Stimulated activated naive B cell treated with anti-CD40 and anti-IgM and Interleukin-4, amounts not matched to agents 10 μg/mL and 1 μg/mL and 100 μg/mL, for 72 hours (primary cell): ENCODE results near the gene SELENON.

Experiments used
- ATAC-seq, 2 donors: fragments of 150-1000 bp; cut with Tn5 transposase; replicated peaks; 2 replicates each; pipeline ENCODE4 v1.10.0; 2021; ENCODE audit warnings: moderate library complexity in 1 of 2
- DNase-seq: peaks from one replicate; pipeline ENCODE4 v3.0.0; 2021
- H3K27ac Mint-ChIP-seq: one replicate; pipeline ENCODE4 v1.8.0; 2022; ENCODE audit warnings: mild to moderate bottlenecking, mixed read lengths
- H3K27me3 Mint-ChIP-seq, 2 donors: one replicate each; pipeline ENCODE4 v1.8.0; 2022; ENCODE audit warnings: mixed read lengths in 2 of 2
- H3K36me3 Mint-ChIP-seq, 2 donors: one replicate each; pipeline ENCODE4 v1.8.0; 2022; ENCODE audit warnings: mixed read lengths in 2 of 2, mild to moderate bottlenecking in 1 of 2
- H3K4me1 Mint-ChIP-seq, 2 donors: one replicate each; pipeline ENCODE4 v1.8.0; 2022; ENCODE audit warnings: mixed read lengths in 2 of 2, mild to moderate bottlenecking in 1 of 2
- H3K4me3 Mint-ChIP-seq, 2 donors: one replicate each; pipeline ENCODE4 v1.8.0; 2022; ENCODE audit warnings: mild to moderate bottlenecking in 2 of 2, mixed read lengths in 2 of 2, moderate library complexity in 1 of 2
- H3K9me3 Mint-ChIP-seq, 2 donors: one replicate each; pipeline ENCODE4 v1.8.0; 2022; ENCODE audit warnings: mixed read lengths in 2 of 2, mild to moderate bottlenecking in 1 of 2

SELENON gene

GRCh38 chr1:25774921-25775771 lies 24.8 kb upstream of the SELENON start:
- Mint-ChIP-seq H3K27ac (peak overlapping the region; percentile 93), H3K4me3 (peak overlapping the region; percentile 37 to 54)
- peak; percentile 87 to 91 for ATAC-seq

GRCh38 chr1:25779388-25779787 lies 20.6 kb upstream of the SELENON start:
- Mint-ChIP-seq H3K36me3 (no peaks in the 10 kb centered on the region), H3K27ac (no peak overlapping the region), H3K9me3 (no peaks in the 10 kb centered on the region), H3K4me3 (no peak overlapping the region), H3K27me3 (peaks cover 9 to 15% of the 10 kb centered on the region in 2 donors), H3K4me1 (peaks cover 14 to 16% of the 10 kb centered on the region in 2 donors)
- DNase-seq (no peak), ATAC-seq (no peak)

More at GRCh38 chr1:25774921-25775771, 24.8 kb upstream of the SELENON start:
- Mint-ChIP-seq H3K27me3 (peaks cover 20 to 34% of the 10 kb centered on the region in 2 donors), H3K4me1 (peaks cover 48% of the 10 kb centered on the region in 2 donors), H3K36me3 (no peaks in the 10 kb centered on the region), H3K9me3 (no peaks in the 10 kb centered on the region)
- peak; percentile 73 for DNase-seq

- Mint-ChIP-seq H3K27ac (no peak overlapping the region), H3K4me1 (peaks cover 9 to 11% of the 10 kb centered on the region in 2 donors), H3K4me3 (no peak overlapping the region), H3K27me3 (peaks cover 9 to 15% of the 10 kb centered on the region in 2 donors), H3K36me3 (no peaks in the 10 kb centered on the region), H3K9me3 (no peaks in the 10 kb centered on the region)
- ATAC-seq (no peak), DNase-seq (no peak)
Measured at GRCh38 chr1:25779894-25780293, 20.1 kb upstream of the SELENON start.

GRCh38 chr1:25780318-25781129 lies 19.5 kb upstream of the SELENON start:
- Mint-ChIP-seq H3K27me3 (peaks cover 9 to 10% of the 10 kb centered on the region in 2 donors), H3K4me3 (no peak overlapping the region), H3K27ac (no peak overlapping the region), H3K36me3 (no peaks in the 10 kb centered on the region), H3K9me3 (no peaks in the 10 kb centered on the region), H3K4me1 (peaks cover 2 to 5% of the 10 kb centered on the region in 2 donors)
- ATAC-seq (no peak), DNase-seq (no peak)

- H3K27me3 Mint-ChIP-seq: peaks cover 9 to 10% of the 10 kb centered on the region in 2 donors
- no peaks in the 10 kb centered on the region for H3K36me3 Mint-ChIP-seq
- no peaks in the 10 kb centered on the region for H3K9me3 Mint-ChIP-seq
- H3K27ac Mint-ChIP-seq: no peak overlapping the region
- DNase-seq (no peak), ATAC-seq (no peak)
- peaks cover 0 to 2% of the 10 kb centered on the region in 2 donors for H3K4me1 Mint-ChIP-seq
- no peak overlapping the region for H3K4me3 Mint-ChIP-seq
Measured at GRCh38 chr1:25781130-25781433, 18.9 kb upstream of the SELENON start.

- DNase-seq (no peak), ATAC-seq (no peak)
- no peak overlapping the region for H3K4me3 Mint-ChIP-seq
- H3K27me3 Mint-ChIP-seq: peaks cover 9 to 10% of the 10 kb centered on the region in 2 donors
- no peaks in the 10 kb centered on the region for H3K9me3 Mint-ChIP-seq
- H3K27ac Mint-ChIP-seq: peak overlapping the region; percentile 60
- no peaks in the 10 kb centered on the region for H3K36me3 Mint-ChIP-seq
- H3K4me1 Mint-ChIP-seq: peaks cover 0 to 2% of the 10 kb centered on the region in 2 donors
Measured at GRCh38 chr1:25782608-25783201, 17.3 kb upstream of the SELENON start.

GRCh38 chr1:25784575-25785051 lies 15.4 kb upstream of the SELENON start:
- Mint-ChIP-seq H3K9me3 (no peaks in the 10 kb centered on the region), H3K27me3 (peaks cover 9 to 10% of the 10 kb centered on the region in 2 donors), H3K27ac (no peak overlapping the region), H3K4me3 (no peak overlapping the region), H3K4me1 (no peaks in the 10 kb centered on the region), H3K36me3 (no peaks in the 10 kb centered on the region)
- no peak for ATAC-seq
- DNase-seq: no peak

GRCh38 chr1:25785333-25786067 lies 14.5 kb upstream of the SELENON start:
- no peaks in the 10 kb centered on the region for H3K9me3 Mint-ChIP-seq
- H3K36me3 Mint-ChIP-seq: no peaks in the 10 kb centered on the region
- H3K27ac Mint-ChIP-seq: no peak overlapping the region
- no peak overlapping the region for H3K4me3 Mint-ChIP-seq
- H3K27me3 Mint-ChIP-seq: peaks cover 9 to 10% of the 10 kb centered on the region in 2 donors
- ATAC-seq: no peak
- no peak for DNase-seq
- H3K4me1 Mint-ChIP-seq: no peaks in the 10 kb centered on the region

- no peak overlapping the region for H3K4me3 Mint-ChIP-seq
- H3K4me1 Mint-ChIP-seq: no peaks in the 10 kb centered on the region
- peaks cover 4 to 9% of the 10 kb centered on the region in 2 donors for H3K27me3 Mint-ChIP-seq
- ATAC-seq (peak in 1 of 2 donors; percentile 36), DNase-seq (no peak)
- H3K9me3 Mint-ChIP-seq: no peaks in the 10 kb centered on the region
- H3K27ac Mint-ChIP-seq: no peak overlapping the region
- H3K36me3 Mint-ChIP-seq: no peaks in the 10 kb centered on the region
Measured at GRCh38 chr1:25786887-25787759, 12.9 kb upstream of the SELENON start.

GRCh38 chr1:25787760-25788166 lies 12.2 kb upstream of the SELENON start:
- no peaks in the 10 kb centered on the region for H3K4me1 Mint-ChIP-seq
- peaks cover 4% of the 10 kb centered on the region in 2 donors for H3K27me3 Mint-ChIP-seq
- no peak overlapping the region for H3K27ac Mint-ChIP-seq
- H3K9me3 Mint-ChIP-seq: no peaks in the 10 kb centered on the region
- no peak for ATAC-seq
- H3K36me3 Mint-ChIP-seq: no peaks in the 10 kb centered on the region
- H3K4me3 Mint-ChIP-seq: no peak overlapping the region
- no peak for DNase-seq

GRCh38 chr1:25790472-25790871 lies 9.5 kb upstream of the SELENON start:
- Mint-ChIP-seq H3K9me3 (no peaks in the 10 kb centered on the region), H3K4me1 (no peaks in the 10 kb centered on the region), H3K27me3 (no peaks in the 10 kb centered on the region), H3K27ac (no peak overlapping the region), H3K4me3 (no peak overlapping the region), H3K36me3 (no peaks in the 10 kb centered on the region)
- no peak for DNase-seq
- no peak for ATAC-seq

GRCh38 chr1:25792115-25792514 lies 7.9 kb upstream of the SELENON start:
- Mint-ChIP-seq H3K27me3 (no peaks in the 10 kb centered on the region), H3K9me3 (no peaks in the 10 kb centered on the region), H3K4me1 (peaks cover 8 to 10% of the 10 kb centered on the region in 2 donors), H3K27ac (no peak overlapping the region), H3K4me3 (no peak overlapping the region), H3K36me3 (no peaks in the 10 kb centered on the region)
- DNase-seq (no peak), ATAC-seq (no peak)

GRCh38 chr1:25793585-25794170 lies 6.3 kb upstream of the SELENON start:
- H3K27me3 Mint-ChIP-seq: no peaks in the 10 kb centered on the region
- no peak overlapping the region for H3K4me3 Mint-ChIP-seq
- H3K27ac Mint-ChIP-seq: no peak overlapping the region
- H3K4me1 Mint-ChIP-seq: peaks cover 12 to 19% of the 10 kb centered on the region in 2 donors
- H3K36me3 Mint-ChIP-seq: no peaks in the 10 kb centered on the region
- ATAC-seq (no peak), DNase-seq (no peak)
- no peaks in the 10 kb centered on the region for H3K9me3 Mint-ChIP-seq
